Stimulated activated naive CD8-positive, alpha-beta T cell treated with anti-CD3 and anti-CD28 coated beads, Interleukin-15, amount 100 ng/mL, for 72 hours (primary cell): Measurements from ENCODE around the gene LILRB2.
"Not testable (repeated sequence)": the region's sequence is repeated elsewhere in the genome, so short reads cannot be mapped to it uniquely, and the experiment has no call there.

ENCODE experiments used
- ATAC-seq: fragments of 150-1000 bp; cut with Tn5 transposase; 2 replicates; pipeline ENCODE4 v1.10.0; 2021; ENCODE audit warnings: mild to moderate bottlenecking, moderate library complexity
- DNase-seq, 2 donors: peaks; one replicate each; pipeline ENCODE4 v3.0.0; 2021 to 2022
- H3K27ac Mint-ChIP-seq, 2 donors: one replicate each; pipeline ENCODE4 v1.8.0; 2022; ENCODE audit warnings: mild to moderate bottlenecking in 2 of 2, mixed read lengths in 2 of 2, moderate library complexity in 2 of 2
- H3K27me3 Mint-ChIP-seq: one replicate; pipeline ENCODE4 v1.8.0; 2022; ENCODE audit warnings: mixed read lengths
- H3K4me1 Mint-ChIP-seq: one replicate; pipeline ENCODE4 v1.8.0; 2022; ENCODE audit warnings: mild to moderate bottlenecking, mixed read lengths
- H3K4me3 Mint-ChIP-seq, 2 donors: one replicate each; pipeline ENCODE4 v1.8.0; 2022; ENCODE audit warnings: mild to moderate bottlenecking in 2 of 2, mixed read lengths in 2 of 2, moderate library complexity in 1 of 2
- H3K9me3 Mint-ChIP-seq, 2 donors: one replicate each; pipeline ENCODE4 v1.8.0; 2022; ENCODE audit warnings: mixed read lengths in 2 of 2

Gene LILRB2

DNA sequence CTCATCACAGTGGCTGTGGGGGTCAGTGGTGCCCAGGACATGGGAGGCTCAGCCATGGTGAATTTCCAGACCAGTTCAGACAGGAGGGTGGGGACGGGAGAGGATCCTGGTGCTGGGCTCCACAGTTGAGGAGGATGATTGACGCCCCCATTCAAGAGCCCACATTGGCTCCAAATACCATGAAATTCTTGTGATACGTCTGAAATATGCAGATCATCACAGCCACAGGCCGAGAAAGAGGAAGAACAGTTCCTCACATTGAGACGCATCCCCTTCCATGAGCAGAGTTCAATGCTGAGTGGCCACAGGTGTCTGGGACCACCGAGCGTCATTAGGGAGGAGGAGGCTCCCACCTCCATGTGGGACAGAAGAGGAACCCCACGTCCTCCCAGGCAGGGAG lies 37.1 kb downstream of the LILRB2 start:
- DNase-seq, H3K9me3 Mint-ChIP-seq, H3K4me3 Mint-ChIP-seq, H3K27ac Mint-ChIP-seq, H3K27me3 Mint-ChIP-seq, ATAC-seq: not testable (repeated sequence)
- H3K4me1 Mint-ChIP-seq = peaks cover 23% of the 10 kb centered on the region

GRCh38 chr19:54242646-54243045 lies 38.3 kb downstream of the LILRB2 start, which contains the start of gene LILRA6:
LILRA6 (minus strand) TSS chr19:54242790.
- H3K4me1 Mint-ChIP-seq = peaks cover 14% of the 10 kb centered on the region
- H3K9me3 Mint-ChIP-seq, H3K4me3 Mint-ChIP-seq, H3K27ac Mint-ChIP-seq, H3K27me3 Mint-ChIP-seq, ATAC-seq, DNase-seq: not testable (repeated sequence)

GRCh38 chr19:54242234-54242633 lies 38.7 kb downstream of the LILRB2 start:
- H3K4me3 Mint-ChIP-seq, H3K9me3 Mint-ChIP-seq: not testable (repeated sequence)
- peaks cover 10% of the 10 kb centered on the region for H3K4me1 Mint-ChIP-seq

GRCh38 chr19:54240372-54241336 lies 40.3 kb downstream of the LILRB2 start:
- not testable (repeated sequence) for H3K27ac Mint-ChIP-seq, ATAC-seq, H3K27me3 Mint-ChIP-seq, H3K9me3 Mint-ChIP-seq, H3K4me1 Mint-ChIP-seq, H3K4me3 Mint-ChIP-seq, DNase-seq

More at GRCh38 chr19:54242234-54242633, 38.7 kb downstream of the LILRB2 start:
- not testable (repeated sequence) for DNase-seq, ATAC-seq, H3K27ac Mint-ChIP-seq, H3K27me3 Mint-ChIP-seq

DNA sequence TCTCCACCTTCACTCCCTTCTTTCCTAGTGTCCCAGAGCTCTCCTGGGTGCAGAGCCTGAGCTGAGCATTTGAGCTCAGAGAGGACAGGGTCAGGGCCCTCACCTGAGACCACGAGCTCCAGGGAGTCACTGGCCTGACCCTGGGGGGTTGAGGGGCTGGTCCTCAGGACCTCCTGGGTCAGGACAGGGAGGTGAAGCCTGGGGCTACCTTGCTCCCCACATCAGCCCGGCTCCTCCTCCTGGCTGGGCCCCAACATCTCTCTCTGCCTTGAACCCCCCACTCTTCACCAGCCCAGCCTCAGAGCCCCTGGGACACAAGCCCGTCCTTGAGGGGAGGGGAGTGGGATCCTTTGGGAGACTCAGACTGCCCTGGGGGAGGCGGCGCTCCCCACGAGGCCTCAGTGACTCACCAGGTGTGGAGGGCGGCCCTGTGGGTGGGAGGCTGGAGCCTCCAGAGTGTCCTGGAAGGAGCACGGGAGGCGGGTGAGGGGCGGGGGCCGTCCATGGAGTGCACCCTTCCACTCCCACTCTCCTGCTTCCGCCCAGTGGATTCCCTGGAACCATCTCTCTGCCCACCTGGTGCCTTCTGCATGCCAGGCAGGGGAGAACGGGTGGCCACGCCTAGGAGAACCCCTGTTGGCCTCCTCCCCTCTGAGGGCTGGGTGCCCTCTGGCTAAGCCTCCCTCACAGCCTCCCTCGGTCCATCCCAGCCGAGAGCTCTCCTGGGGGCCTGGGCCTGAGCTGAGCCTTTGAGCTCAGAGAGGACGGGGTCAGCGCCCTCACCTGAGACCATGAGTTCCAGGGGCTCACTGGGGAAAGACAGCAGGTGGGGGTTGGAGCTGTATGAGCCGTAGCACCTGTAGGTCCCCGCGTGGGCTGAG lies 41.2 kb downstream of the LILRB2 start:
- peak overlapping the region in 1 of 2 donors; percentile 69 for H3K27ac Mint-ChIP-seq
- H3K27me3 Mint-ChIP-seq = not testable (repeated sequence)
- ATAC-seq = peak; percentile 28

GRCh38 chr19:54233941-54234340 lies 47.0 kb downstream of the LILRB2 start:
- Mint-ChIP-seq H3K9me3 (no peaks in the 10 kb centered on the region), H3K4me1 (peaks cover 8% of the 10 kb centered on the region), H3K4me3 (no peak overlapping the region), H3K27ac (peak overlapping the region in 1 of 2 donors; percentile 14), H3K27me3 (peaks cover 43% of the 10 kb centered on the region)
- DNase-seq (no peak), ATAC-seq (no peak)

More for the DNA sequence above, 41.2 kb downstream of the LILRB2 start:
- DNase-seq, H3K4me1 Mint-ChIP-seq, H3K9me3 Mint-ChIP-seq, H3K4me3 Mint-ChIP-seq: not testable (repeated sequence)

GRCh38 chr19:54231077-54231931 lies 49.6 kb downstream of the LILRB2 start:
- ATAC-seq = peak; percentile 99
- Mint-ChIP-seq H3K4me1 (peaks cover 8% of the 10 kb centered on the region), H3K27ac (no peak overlapping the region), H3K4me3 (no peak overlapping the region), H3K9me3 (no peaks in the 10 kb centered on the region), H3K27me3 (peaks cover 44% of the 10 kb centered on the region)
- DNase-seq = peak; percentile 79 to 82

GRCh38 chr19:54230031-54230430 lies 50.9 kb downstream of the LILRB2 start:
- H3K9me3 Mint-ChIP-seq = no peaks in the 10 kb centered on the region
- H3K27ac Mint-ChIP-seq = no peak overlapping the region
- ATAC-seq = no peak
- peaks cover 8% of the 10 kb centered on the region for H3K4me1 Mint-ChIP-seq
- H3K4me3 Mint-ChIP-seq = no peak overlapping the region
- H3K27me3 Mint-ChIP-seq = peaks cover 44% of the 10 kb centered on the region
- DNase-seq = no peak

DNA sequence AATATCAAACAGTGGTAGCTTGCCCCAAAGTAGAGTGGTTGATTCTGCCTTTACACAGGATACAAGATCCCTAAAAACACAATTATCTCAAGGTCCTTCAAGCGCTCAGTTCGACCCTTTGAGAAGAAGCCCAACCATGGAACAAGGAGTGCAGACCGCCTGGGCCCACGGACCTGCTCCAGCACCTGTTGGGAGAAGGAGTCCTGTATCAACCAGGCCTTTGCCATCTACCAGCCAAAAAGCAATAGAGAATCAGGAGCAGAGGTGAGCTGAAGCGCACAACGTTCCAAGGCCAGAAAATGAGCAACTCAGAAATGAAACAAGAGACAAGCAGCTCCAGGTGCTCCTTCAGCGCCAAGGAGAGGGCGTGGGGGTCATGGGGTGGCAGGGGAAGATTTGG lies 51.8 kb downstream of the LILRB2 start:
- Mint-ChIP-seq H3K27me3 (peaks cover 46% of the 10 kb centered on the region), H3K4me1 (peaks cover 8% of the 10 kb centered on the region), H3K4me3 (no peak overlapping the region), H3K9me3 (no peaks in the 10 kb centered on the region), H3K27ac (no peak overlapping the region)
- DNase-seq (no peak), ATAC-seq (no peak)

- not testable (repeated sequence) for DNase-seq, H3K27ac Mint-ChIP-seq, H3K4me3 Mint-ChIP-seq, ATAC-seq, H3K9me3 Mint-ChIP-seq
- Mint-ChIP-seq H3K27me3 (peaks cover 28% of the 10 kb centered on the region), H3K4me1 (peaks cover 11% of the 10 kb centered on the region)
Measured at GRCh38 chr19:54224619-54225018, 56.3 kb downstream of the LILRB2 start.

DNA sequence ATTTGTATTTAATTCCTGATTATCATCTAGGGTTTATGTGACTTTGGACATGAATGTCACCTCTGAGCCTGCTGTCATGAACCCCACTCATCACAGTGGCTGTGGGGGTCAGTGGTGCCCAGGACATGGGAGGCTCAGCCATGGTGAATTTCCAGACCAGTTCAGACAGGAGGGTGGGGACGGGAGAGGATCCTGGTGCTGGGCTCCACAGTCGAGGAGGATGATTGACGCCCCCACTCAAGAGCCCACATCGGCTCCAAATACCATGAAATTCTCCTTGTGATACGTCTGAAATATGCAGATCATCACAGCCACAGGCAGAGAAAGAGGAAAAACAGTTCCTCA lies 57.0 kb downstream of the LILRB2 start:
- DNase-seq, H3K4me3 Mint-ChIP-seq, ATAC-seq, H3K9me3 Mint-ChIP-seq, H3K27ac Mint-ChIP-seq: not testable (repeated sequence)
- Mint-ChIP-seq H3K27me3 (peaks cover 21% of the 10 kb centered on the region), H3K4me1 (peaks cover 11% of the 10 kb centered on the region)
